HCT116 (cell line): Measurements from ENCODE around the gene HIVEP3. TPM values are rescaled to one million over a fixed set of nuclear protein-coding genes. Genes with fewer than 3 reads are reported as not detected.

Experiments
- ATAC-seq: fragments of 200-7000 bp; cut with Tn5 transposase; 2 replicates; pipeline ENCODE4 v1.9.1; 2020; ENCODE audit warnings: mild to moderate bottlenecking, moderate library complexity
- BruUV-seq: library from RNA; stranded (reverse); fragments of 400-500 nt; replicated peaks from 2 replicates; lab custom pipeline; 2021; lab: Mats Ljungman, UMichigan
- CTCF ChIA-PET: fragments of 300-600 bp; sonication (Branson Sonifier 250); formaldehyde crosslinking; loops from one replicate; lab custom pipeline; 2021; ENCODE audit warnings: antibody characterized with exemption; lab: Charles Lee
- POLR2A ChIA-PET: fragments of 300-600, 350-600 bp; sonication (Branson Sonifier 250); formaldehyde crosslinking; loops from one replicate; lab custom pipeline; 2021; ENCODE audit warnings: antibody characterized with exemption; lab: Charles Lee
- RAD21 ChIA-PET, 2 experiments: fragments of 300-600 bp; sonication (Branson Sonifier 250); formaldehyde crosslinking; loops; one replicate each; lab custom pipeline; 2023; ENCODE audit warnings: low total read pairs in 2 of 2; ENCODE audit not compliant: uncharacterized antibody in 2 of 2, unreplicated experiment in 2 of 2, low non-redundant PET in 1 of 2; lab: Charles Lee
- DNase-seq: peaks from one replicate; pipeline ENCODE4 v3.0.0-alpha.2; 2010; ENCODE audit warnings: low read depth, low spot score
- H2AFZ ChIP-seq: fragments of 200-600 bp; shearing (Covaris generic), sonication (generic); 2 replicates; pipeline ENCODE4 v1.6.1; 2017; ENCODE audit warnings: low read depth, mixed run types, mixed read lengths, antibody characterized with exemption, low read length; ENCODE audit not compliant: poor library complexity, severe bottlenecking
- H3K27ac ChIP-seq: 2 replicates; pipeline ENCODE4 v1.5.1; 2012; ENCODE audit warnings: low read depth, low read length
- H3K27me3 ChIP-seq: fragments of 200-600 bp; sonication (generic); 2 replicates; pipeline ENCODE4 v1.6.1; 2016; ENCODE audit warnings: mixed run types, low read length, mixed read lengths; ENCODE audit not compliant: insufficient read depth
- H3K36me3 ChIP-seq, 2 experiments: fragments of 200-500 bp in 1 of 2; fragments of 200-600 bp in 1 of 2; sonication (Bioruptor generic) in 1 of 2; sonication (generic) in 1 of 2; 2 replicates each; pipeline versions ENCODE4 v1.5.1 to v1.6.1; 2014 to 2016; ENCODE audit warnings: low read length in 2 of 2, inconsistent platforms in 1 of 2, mixed read lengths in 1 of 2, mixed run types in 1 of 2; ENCODE audit not compliant: insufficient read depth in 2 of 2, control insufficient read depth in 1 of 2
- H3K4me1 ChIP-seq, 2 experiments: fragments of 200-600 bp in 1 of 2; sonication (generic) in 1 of 2; 2 replicates each; pipeline versions ENCODE4 v1.5.1 to v1.6.1; 2012 to 2017; ENCODE audit warnings: low read length in 2 of 2, inconsistent platforms in 1 of 2, mild to moderate bottlenecking in 1 of 2, mixed read lengths in 1 of 2, mixed run types in 1 of 2, moderate library complexity in 1 of 2; ENCODE audit not compliant: insufficient read depth in 2 of 2, control insufficient read depth in 1 of 2
- H3K4me2 ChIP-seq: fragments of 200-600 bp; sonication (generic); 2 replicates; pipeline ENCODE4 v1.6.1; 2017; ENCODE audit warnings: mixed run types, low read length, mixed read lengths
- H3K4me3 ChIP-seq, 2 experiments: fragments of 200-600 bp in 1 of 2; sonication (generic) in 1 of 2; replicated peaks in 1 of 2; 2 replicates each; pipeline ENCODE4 v1.5.1; 2011 to 2016; ENCODE audit warnings: low read length in 2 of 2, control low read depth in 1 of 2, low read depth in 1 of 2, mild to moderate bottlenecking in 1 of 2, mixed read lengths in 1 of 2, mixed run types in 1 of 2
- H3K79me2 ChIP-seq: fragments of 200-600 bp; sonication (generic); 2 replicates; pipeline ENCODE4 v1.6.1; 2017; ENCODE audit warnings: mild to moderate bottlenecking, mixed run types, low read length, moderate library complexity, mixed read lengths; ENCODE audit not compliant: insufficient read depth
- H3K9ac ChIP-seq: fragments of 200-600 bp; sonication (generic); 2 replicates; pipeline ENCODE4 v1.6.1; 2016; ENCODE audit warnings: low read length, mixed read lengths
- H3K9me2 ChIP-seq: fragments of 200-600 bp; sonication (generic), shearing (Covaris generic); 2 replicates; pipeline ENCODE4 v1.6.1; 2017; ENCODE audit warnings: mixed run types, mild to moderate bottlenecking, moderate library complexity; ENCODE audit not compliant: insufficient read depth
- H3K9me3 ChIP-seq, 2 experiments: fragments of 200-500 bp in 1 of 2; fragments of 200-600 bp in 1 of 2; sonication (Bioruptor generic) in 1 of 2; sonication (generic) in 1 of 2; 2 replicates each; pipeline ENCODE4 v1.6.1; 2014 to 2017; ENCODE audit warnings: low read length in 2 of 2, mixed read lengths in 2 of 2, inconsistent platforms in 1 of 2, low read depth in 1 of 2, mild to moderate bottlenecking in 1 of 2, mixed run types in 1 of 2, moderate library complexity in 1 of 2; ENCODE audit not compliant: control insufficient read depth in 1 of 2, insufficient read depth in 1 of 2
- H4K20me1 ChIP-seq: fragments of 200-600 bp; sonication (generic), shearing (Covaris generic); 2 replicates; pipeline ENCODE4 v1.6.1; 2017; ENCODE audit warnings: mixed run types, mild to moderate bottlenecking, moderate library complexity; ENCODE audit not compliant: insufficient read depth
- EZH2 ChIP-seq: fragments of 200-600 bp; sonication (generic); IDR thresholded peaks from 2 replicates; pipeline ENCODE4 v1.6.1; 2017; ENCODE audit warnings: antibody characterized with exemption, mixed run types
- JUND ChIP-seq: IDR thresholded peaks from 2 replicates; pipeline ENCODE4 v1.6.1; 2012
- REST ChIP-seq: IDR thresholded peaks from 2 replicates; pipeline ENCODE4 v1.6.1; 2012; ENCODE audit warnings: low read depth
- YY1 ChIP-seq: IDR thresholded peaks from 2 replicates; pipeline ENCODE4 v1.6.1; 2011; ENCODE audit warnings: low read length, low read depth, moderate library complexity, mild to moderate bottlenecking; ENCODE audit not compliant: insufficient replicate concordance; ENCODE audit errors: extremely low read depth
- ZBTB33 ChIP-seq: IDR thresholded peaks from 2 replicates; pipeline ENCODE4 v1.6.1; 2011; ENCODE audit warnings: mild to moderate bottlenecking, low read length, moderate library complexity; ENCODE audit not compliant: insufficient replicate concordance; ENCODE audit errors: extremely low read depth
- intact Hi-C: fragments of 100-400 bp; cut with micrococcal nuclease; formaldehyde crosslinking; loops from 2 replicates; pipeline ENCODE4 v1.10.0; 2022
- total RNA-seq: library from RNA; stranded (reverse); gene quantifications from one replicate; pipeline ENCODE4 v1.2.1, GENCODE V29; 2021; ENCODE audit not compliant: unreplicated experiment

HIVEP3 gene
- total RNA-seq, 1 experiment from 2014 or later: 7.1 TPM

GRCh38 chr1:41866285-41866684 is 52.4 kb downstream of the HIVEP3 start:
- ChIA-PET RAD21 (no interaction called here), POLR2A (no interaction called here), CTCF (no interaction called here)
- intact Hi-C loops: no loop called here
- no peak overlapping the region for H2AFZ ChIP-seq
- TF ChIP-seq YY1 (no peak), EZH2 (no peak), JUND (no peak), REST (no peak)
- BruUV-seq: no TSS peak
- H3K9me3 ChIP-seq: no peaks in the 10 kb centered on the region
- H3K9me2 ChIP-seq: no peaks in the 10 kb centered on the region
- H3K4me1 ChIP-seq: peaks cover 35 to 43% of the 10 kb centered on the region in 2 experiments
- H3K27me3 ChIP-seq: peaks cover 19% of the 10 kb centered on the region; the same call in 1 of the 2 replicates
- no peak overlapping the region for H3K27ac ChIP-seq
- H3K36me3 ChIP-seq: no peaks in the 10 kb centered on the region
- DNase-seq: no peak
- H4K20me1 ChIP-seq: no peaks in the 10 kb centered on the region
- no peak for ATAC-seq
- no peak overlapping the region for H3K4me3 ChIP-seq
- H3K4me2 ChIP-seq: no peak overlapping the region
- H3K9ac ChIP-seq: no peak overlapping the region
- no peaks in the 10 kb centered on the region for H3K79me2 ChIP-seq

GRCh38 chr1:41864471-41865040 is 54.2 kb downstream of the HIVEP3 start:
- no peak overlapping the region for H3K4me3 ChIP-seq
- H3K27ac ChIP-seq: no peak overlapping the region
- H3K4me2 ChIP-seq: no peak overlapping the region
- no peak overlapping the region for H2AFZ ChIP-seq
- TF ChIP-seq ZBTB33: no peak
- ChIA-PET CTCF (interaction anchor here (0.9 kb wide), 1 partner anchor 53 kb away, joined by 3 read pairs; no protein-coding TSS in a partner anchor), RAD21 (no interaction called here), POLR2A (no interaction called here)
- peaks cover 27 to 29% of the 10 kb centered on the region in 2 experiments for H3K4me1 ChIP-seq
- no peaks in the 10 kb centered on the region for H4K20me1 ChIP-seq
- H3K36me3 ChIP-seq: no peaks in the 10 kb centered on the region
- H3K9me2 ChIP-seq: no peaks in the 10 kb centered on the region
- intact Hi-C loops: no loop called here
- H3K79me2 ChIP-seq: no peaks in the 10 kb centered on the region
- no TSS peak for BruUV-seq
- peaks cover 24% of the 10 kb centered on the region; the same call in 1 of the 2 replicates for H3K27me3 ChIP-seq
- ATAC-seq (no peak), DNase-seq (no peak)
- H3K9me3 ChIP-seq: no peaks in the 10 kb centered on the region
- H3K9ac ChIP-seq: no peak overlapping the region
